Neutrophil (primary cell): ENCODE data around the gene ZC3H7A.
A peak's percentile ranks its signal among the peaks of the same experiment; 100 is the strongest.

Experiments used
- H3K27ac ChIP-seq: fragments of 200-600 bp; sonication (generic); 2 replicates; pipeline ENCODE4 v1.5.1; 2016; ENCODE audit warnings: mild to moderate bottlenecking, moderate library complexity
- H3K27me3 ChIP-seq: fragments of 200-600 bp; sonication (generic); 2 replicates; pipeline ENCODE4 v1.6.0; 2016; ENCODE audit warnings: mild to moderate bottlenecking
- H3K36me3 ChIP-seq: fragments of 200-600 bp; sonication (generic); 2 replicates; pipeline ENCODE4 v1.5.1; 2017
- H3K4me1 ChIP-seq, 2 experiments: fragments of 200-600 bp in 1 of 2; sonication (generic) in 1 of 2; 1 replicate in 1 of 2; 2 replicates in 1 of 2; pipeline versions ENCODE4 v1.5.1 to v1.6.1; 2013 to 2016; ENCODE audit warnings: low read depth in 1 of 2, low read length in 1 of 2, mild to moderate bottlenecking in 1 of 2, moderate library complexity in 1 of 2; ENCODE audit not compliant: control insufficient read depth in 1 of 2, insufficient read depth in 1 of 2
- H3K4me3 ChIP-seq, 2 experiments: fragments of 200-600 bp in 1 of 2; sonication (generic) in 1 of 2; 1 replicate in 1 of 2; 2 replicates in 1 of 2; pipeline ENCODE4 v1.5.1; 2013 to 2016; ENCODE audit warnings: low read depth in 1 of 2, low read length in 1 of 2, mild to moderate bottlenecking in 1 of 2, moderate library complexity in 1 of 2
- H3K9me3 ChIP-seq: fragments of 200-600 bp; sonication (generic); 2 replicates; pipeline ENCODE4 v1.5.1; 2016
- TF ChIP-seq, protein P1 (sequence below): fragments of 200-600 bp; sonication (generic); IDR thresholded peaks from 2 replicates; pipeline ENCODE4 v1.5.1; 2016; ENCODE audit warnings: antibody characterized with exemption

The ZC3H7A gene

DNA sequence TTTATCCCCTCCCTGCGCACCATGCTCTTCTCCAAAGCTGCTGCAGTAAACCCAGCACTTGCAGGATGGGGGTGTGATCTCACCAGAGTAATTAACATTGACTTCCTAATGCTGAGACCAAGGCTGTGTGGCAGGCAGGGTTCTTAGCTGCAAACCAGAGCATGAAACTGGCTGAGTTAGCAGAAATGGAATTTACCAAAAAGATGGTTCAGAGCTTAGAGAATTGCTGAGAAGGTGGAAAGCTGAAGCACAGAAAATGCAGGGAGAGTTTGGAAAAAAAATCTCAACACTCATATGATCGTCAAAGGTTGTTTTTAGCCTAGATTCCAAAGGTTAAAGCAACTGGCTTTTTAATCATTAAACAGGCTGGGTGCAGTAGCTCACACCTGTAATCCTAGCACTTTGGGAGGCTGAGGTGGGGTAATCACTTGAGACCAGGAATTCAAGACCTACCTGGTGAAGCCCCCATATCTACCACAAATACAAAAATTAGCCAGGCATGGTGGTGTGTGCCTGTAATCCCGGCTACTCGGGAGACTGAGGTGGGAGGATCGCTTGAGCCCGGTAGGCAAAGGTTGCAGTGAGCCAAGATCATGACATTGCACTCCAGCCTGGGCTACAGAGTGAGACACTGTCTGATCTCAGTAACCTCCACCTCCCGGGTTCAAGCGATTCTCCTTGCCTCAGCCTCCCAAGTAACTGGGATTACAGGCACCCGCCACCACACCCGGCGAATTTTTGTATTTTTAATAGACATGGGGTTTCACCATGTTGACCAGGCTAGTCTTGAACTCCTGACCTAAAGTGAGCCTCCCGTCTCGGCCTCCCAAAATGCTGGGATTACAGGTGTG, 48.4 kb downstream of the ZC3H7A start:
- Histone ChIP-seq H3K4me1 (peaks cover 9 to 10% of the 10 kb centered on the region in 2 experiments), H3K9me3 (no peaks in the 10 kb centered on the region), H3K4me3 (no peak overlapping the region), H3K27me3 (no peaks in the 10 kb centered on the region), H3K36me3 (peaks cover 54% of the 10 kb centered on the region), H3K27ac (no peak overlapping the region)
- TF ChIP-seq, protein P1, sequence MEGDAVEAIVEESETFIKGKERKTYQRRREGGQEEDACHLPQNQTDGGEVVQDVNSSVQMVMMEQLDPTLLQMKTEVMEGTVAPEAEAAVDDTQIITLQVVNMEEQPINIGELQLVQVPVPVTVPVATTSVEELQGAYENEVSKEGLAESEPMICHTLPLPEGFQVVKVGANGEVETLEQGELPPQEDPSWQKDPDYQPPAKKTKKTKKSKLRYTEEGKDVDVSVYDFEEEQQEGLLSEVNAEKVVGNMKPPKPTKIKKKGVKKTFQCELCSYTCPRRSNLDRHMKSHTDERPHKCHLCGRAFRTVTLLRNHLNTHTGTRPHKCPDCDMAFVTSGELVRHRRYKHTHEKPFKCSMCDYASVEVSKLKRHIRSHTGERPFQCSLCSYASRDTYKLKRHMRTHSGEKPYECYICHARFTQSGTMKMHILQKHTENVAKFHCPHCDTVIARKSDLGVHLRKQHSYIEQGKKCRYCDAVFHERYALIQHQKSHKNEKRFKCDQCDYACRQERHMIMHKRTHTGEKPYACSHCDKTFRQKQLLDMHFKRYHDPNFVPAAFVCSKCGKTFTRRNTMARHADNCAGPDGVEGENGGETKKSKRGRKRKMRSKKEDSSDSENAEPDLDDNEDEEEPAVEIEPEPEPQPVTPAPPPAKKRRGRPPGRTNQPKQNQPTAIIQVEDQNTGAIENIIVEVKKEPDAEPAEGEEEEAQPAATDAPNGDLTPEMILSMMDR = no peak

DNA sequence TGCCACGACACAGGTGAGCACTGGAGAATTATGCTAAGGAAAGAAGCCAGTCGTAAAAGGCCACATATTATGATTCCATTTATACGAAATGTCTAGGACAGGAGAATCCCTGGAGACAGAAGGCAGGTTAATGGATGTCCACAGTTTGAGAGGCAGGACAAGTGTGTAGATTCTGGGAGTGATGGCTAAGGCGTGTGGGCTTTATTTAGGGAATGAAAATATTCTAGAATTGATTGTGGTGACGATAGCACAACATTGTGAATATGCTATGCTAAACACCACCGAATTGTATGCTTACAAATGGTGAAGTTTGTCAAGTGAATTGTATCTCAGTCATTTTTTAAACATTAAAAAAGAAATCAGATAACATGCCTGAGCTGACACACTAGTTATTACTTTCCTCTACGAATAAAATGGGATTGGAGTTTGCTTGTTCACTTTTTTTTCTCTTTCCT, 49.1 kb downstream of the ZC3H7A start:
- no peak overlapping the region for H3K27ac ChIP-seq
- no peaks in the 10 kb centered on the region for H3K27me3 ChIP-seq
- H3K9me3 ChIP-seq = no peaks in the 10 kb centered on the region
- TF ChIP-seq, protein P1 = no peak
- peaks cover 47% of the 10 kb centered on the region for H3K36me3 ChIP-seq
- no peak overlapping the region for H3K4me3 ChIP-seq
- H3K4me1 ChIP-seq = peaks cover 12 to 16% of the 10 kb centered on the region in 2 experiments

DNA sequence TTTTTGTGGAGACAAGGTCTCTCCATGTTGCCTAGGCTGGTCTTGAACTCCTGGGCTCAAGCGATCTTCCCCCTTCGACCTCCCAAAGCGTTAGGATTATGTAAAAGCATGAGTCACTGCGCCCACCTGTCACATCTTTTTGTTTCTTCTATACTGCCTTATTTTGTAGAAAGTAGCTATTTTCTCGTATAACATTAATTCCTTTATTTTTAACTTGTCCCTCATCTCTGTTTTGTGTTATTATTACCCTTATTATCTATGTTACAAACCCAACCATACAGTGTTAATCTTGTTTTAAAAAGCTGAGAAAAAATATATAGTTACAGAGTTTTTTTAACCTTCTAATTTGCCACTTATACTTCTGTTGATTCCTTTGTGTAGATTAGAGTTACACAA, 53.0 kb downstream of the ZC3H7A start:
- peak overlapping the region; percentile 92 for H3K27ac ChIP-seq
- H3K4me3 ChIP-seq = peak overlapping the region; percentile 83 to 88
- TF ChIP-seq, protein P1 = no peak
- H3K36me3 ChIP-seq = peaks cover 10% of the 10 kb centered on the region
- peaks cover 32 to 33% of the 10 kb centered on the region in 2 experiments for H3K4me1 ChIP-seq
- H3K27me3 ChIP-seq = no peaks in the 10 kb centered on the region
- no peaks in the 10 kb centered on the region for H3K9me3 ChIP-seq

DNA sequence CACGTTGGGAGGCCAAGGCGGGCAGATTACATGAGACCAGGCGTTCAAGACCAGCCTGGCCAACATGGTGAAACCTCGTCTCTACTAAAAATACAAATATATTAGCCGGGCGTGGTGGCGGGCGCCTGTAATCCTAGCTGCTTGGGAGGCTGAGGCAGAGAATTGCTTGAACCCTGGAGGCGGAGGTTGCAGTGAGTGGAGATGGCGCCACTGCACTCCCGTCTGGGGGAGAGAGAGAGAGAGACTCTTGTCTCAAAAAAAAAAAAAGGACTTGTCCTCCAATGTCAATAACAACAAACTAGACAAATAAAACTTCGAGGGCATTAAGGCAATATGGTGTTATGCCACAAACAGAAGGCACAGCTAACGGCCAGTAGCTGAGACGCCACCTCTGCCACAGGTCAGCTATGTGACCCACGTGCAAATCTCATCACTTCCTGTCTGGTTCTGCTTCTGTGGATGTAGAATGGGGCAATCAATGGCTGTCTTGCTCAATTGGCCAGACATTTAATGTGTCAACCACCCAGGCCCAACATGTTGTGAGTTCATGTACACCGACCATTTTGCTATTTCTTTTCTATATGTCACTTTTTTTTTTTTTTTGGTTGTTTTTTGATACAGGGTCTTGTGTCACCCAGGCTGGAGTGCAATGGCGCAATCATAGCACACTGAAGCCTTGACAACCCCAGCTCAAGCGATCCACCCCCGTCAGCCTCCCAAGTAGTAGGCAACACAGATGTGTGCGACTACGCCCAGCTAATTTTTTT, 53.6 kb downstream of the ZC3H7A start:
- TF ChIP-seq, protein P1 = no peak
- H3K9me3 ChIP-seq = no peaks in the 10 kb centered on the region
- peaks cover 32 to 33% of the 10 kb centered on the region in 2 experiments for H3K4me1 ChIP-seq
- H3K27me3 ChIP-seq = no peaks in the 10 kb centered on the region
- peaks cover 6% of the 10 kb centered on the region for H3K36me3 ChIP-seq
- peak overlapping the region; percentile 83 to 88 for H3K4me3 ChIP-seq
- H3K27ac ChIP-seq = peak overlapping the region; percentile 92

DNA sequence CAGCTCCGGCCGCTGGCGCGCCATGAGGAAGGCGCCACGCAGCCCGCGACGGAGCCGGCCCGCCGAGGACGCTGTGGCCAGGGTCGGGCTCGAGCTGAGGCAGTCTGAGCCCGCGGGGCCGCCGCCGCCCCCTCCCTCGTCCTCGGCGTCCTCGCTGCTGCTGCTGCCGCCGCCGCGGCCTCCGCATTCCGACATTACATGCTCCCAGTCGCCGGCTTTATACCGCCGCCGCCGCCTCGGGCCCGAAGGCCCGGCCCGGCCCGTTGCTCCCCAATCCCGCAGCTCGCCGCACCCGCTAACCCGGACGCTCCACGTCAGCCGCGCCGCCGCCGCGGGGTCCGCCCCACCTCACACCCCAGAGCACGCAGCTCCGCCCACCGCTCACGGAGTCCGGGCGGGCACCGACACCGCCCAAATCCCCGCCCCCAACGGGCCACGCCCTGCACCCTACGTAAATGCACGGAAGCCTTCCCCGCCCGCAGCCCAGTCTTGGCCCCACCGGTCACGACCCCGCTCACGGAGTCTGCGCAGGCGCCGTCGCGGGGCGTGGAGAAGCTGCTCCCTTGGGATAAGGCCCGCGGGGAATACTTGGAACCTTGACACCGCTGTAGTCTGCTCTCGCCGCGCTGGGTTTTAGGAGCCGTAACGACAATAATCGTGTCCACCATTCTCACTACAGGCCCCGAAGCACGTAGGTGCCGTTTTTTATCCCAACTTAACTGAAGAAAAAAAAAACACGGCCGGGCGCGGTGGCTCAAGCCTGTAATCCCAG, 54.3 kb downstream of the ZC3H7A start, which contains the start of gene TXNDC11:
TXNDC11 (minus strand) TSS at position 322 of the 772 bp plus-strand sequence; CDS start at position 195, 127 bp downstream.
- TF ChIP-seq, protein P1 = peak; percentile 33

More for the DNA sequence above, 54.3 kb downstream of the ZC3H7A start, which contains the start of gene TXNDC11:
- peak within 1 kb of the TSS; percentile 92 for H3K27ac ChIP-seq
- H3K9me3 ChIP-seq = no peaks in the 10 kb centered on the region
- H3K27me3 ChIP-seq = no peaks in the 10 kb centered on the region
- peak within 1 kb of the TSS; percentile 83 to 88 for H3K4me3 ChIP-seq
- H3K36me3 ChIP-seq = no peaks in the 10 kb centered on the region
- H3K4me1 ChIP-seq = peaks cover 33 to 34% of the 10 kb centered on the region in 2 experiments
